ENCODE measurements around the gene NT5C2.

DNA sequence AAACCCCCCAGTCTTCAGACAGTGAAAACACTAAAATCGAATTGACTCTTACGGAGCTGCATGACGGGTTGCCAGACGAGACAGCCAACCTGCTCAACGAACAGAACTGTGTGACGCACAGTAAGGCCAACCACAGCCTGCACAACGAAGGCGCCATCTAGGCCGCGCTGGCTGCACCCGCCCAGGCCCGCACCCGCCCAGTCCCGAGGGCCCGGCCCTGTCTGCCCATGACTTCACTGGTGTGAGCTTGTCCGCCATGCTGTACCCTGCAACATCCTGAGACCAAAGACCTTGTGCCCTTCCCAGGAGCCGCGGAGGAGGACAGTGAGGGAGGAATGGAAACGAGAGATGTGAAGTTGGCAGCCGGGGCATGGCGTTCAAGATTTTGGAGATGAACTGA is 116.1 kb downstream of the NT5C2 start:
- TF ChIP-seq, protein P1, sequence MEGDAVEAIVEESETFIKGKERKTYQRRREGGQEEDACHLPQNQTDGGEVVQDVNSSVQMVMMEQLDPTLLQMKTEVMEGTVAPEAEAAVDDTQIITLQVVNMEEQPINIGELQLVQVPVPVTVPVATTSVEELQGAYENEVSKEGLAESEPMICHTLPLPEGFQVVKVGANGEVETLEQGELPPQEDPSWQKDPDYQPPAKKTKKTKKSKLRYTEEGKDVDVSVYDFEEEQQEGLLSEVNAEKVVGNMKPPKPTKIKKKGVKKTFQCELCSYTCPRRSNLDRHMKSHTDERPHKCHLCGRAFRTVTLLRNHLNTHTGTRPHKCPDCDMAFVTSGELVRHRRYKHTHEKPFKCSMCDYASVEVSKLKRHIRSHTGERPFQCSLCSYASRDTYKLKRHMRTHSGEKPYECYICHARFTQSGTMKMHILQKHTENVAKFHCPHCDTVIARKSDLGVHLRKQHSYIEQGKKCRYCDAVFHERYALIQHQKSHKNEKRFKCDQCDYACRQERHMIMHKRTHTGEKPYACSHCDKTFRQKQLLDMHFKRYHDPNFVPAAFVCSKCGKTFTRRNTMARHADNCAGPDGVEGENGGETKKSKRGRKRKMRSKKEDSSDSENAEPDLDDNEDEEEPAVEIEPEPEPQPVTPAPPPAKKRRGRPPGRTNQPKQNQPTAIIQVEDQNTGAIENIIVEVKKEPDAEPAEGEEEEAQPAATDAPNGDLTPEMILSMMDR (IDR thresholded peaks at IDR 0.05), result no peak
- no peak for TF ChIP-seq EZH2 (IDR thresholded peaks at IDR 0.05; ENCODE audit: borderline replicate concordance, insufficient read depth, low read depth, low read length, poor library complexity, severe bottlenecking)

Measured in B cell (primary cell).